Skeletal muscle cell (primary cell): ENCODE data around the gene CEP95.
"Not testable (repeated sequence)": the region's sequence is repeated elsewhere in the genome, so short reads cannot be mapped to it uniquely, and the experiment has no call there.

Source experiments
- DNase-seq: peaks from one replicate; pipeline ENCODE4 v3.0.0-alpha.2; 2010; ENCODE audit warnings: low read depth
- H3K4me3 ChIP-seq: 2 replicates; pipeline ENCODE4 v1.5.1; 2011; ENCODE audit warnings: low read depth, mild to moderate bottlenecking, control low read depth, low read length, moderate library complexity

CEP95 gene

GRCh38 chr17:64506576-64507412 is at the start of gene CEP95:
CEP95 (plus strand) TSS chr17:64506977; CDS start chr17:64507098, 121 bp downstream.
- DNase-seq, result peak; percentile 97

GRCh38 chr17:64457156-64457555 is 49.6 kb upstream of the CEP95 start:
- H3K4me3 ChIP-seq, result no peak overlapping the region
- no peak for DNase-seq

More at GRCh38 chr17:64506576-64507412, at the start of gene CEP95:
- H3K4me3 ChIP-seq, result peak within 1 kb of the TSS; percentile 99

- H3K4me3 ChIP-seq, result no peak overlapping the region
- DNase-seq, result no peak
Measured at GRCh38 chr17:64458756-64459155, 48.0 kb upstream of the CEP95 start.

- H3K4me3 ChIP-seq, result no peak overlapping the region
- no peak for DNase-seq
Measured at GRCh38 chr17:64459284-64459747, 47.5 kb upstream of the CEP95 start.

GRCh38 chr17:64459818-64460217 is 47.0 kb upstream of the CEP95 start:
- not testable (repeated sequence) for DNase-seq, H3K4me3 ChIP-seq

- no peak for DNase-seq
Measured at GRCh38 chr17:64460955-64461354, 45.8 kb upstream of the CEP95 start.

GRCh38 chr17:64461788-64462187 is 45.0 kb upstream of the CEP95 start:
- H3K4me3 ChIP-seq, result no peak overlapping the region
- no peak for DNase-seq

More at GRCh38 chr17:64460955-64461354, 45.8 kb upstream of the CEP95 start:
- no peak overlapping the region for H3K4me3 ChIP-seq

GRCh38 chr17:64466019-64466735 is 40.6 kb upstream of the CEP95 start:
- no peak overlapping the region for H3K4me3 ChIP-seq
- no peak for DNase-seq

GRCh38 chr17:64466834-64467233 is 39.9 kb upstream of the CEP95 start:
- not testable (repeated sequence) for H3K4me3 ChIP-seq, DNase-seq

- no peak overlapping the region for H3K4me3 ChIP-seq
- no peak for DNase-seq
Measured at GRCh38 chr17:64470625-64471024, 36.2 kb upstream of the CEP95 start.

- DNase-seq, result no peak
- no peak overlapping the region for H3K4me3 ChIP-seq
Measured at GRCh38 chr17:64471440-64471839, 35.3 kb upstream of the CEP95 start.

GRCh38 chr17:64472564-64472963 is 34.2 kb upstream of the CEP95 start:
- no peak for DNase-seq
- no peak overlapping the region for H3K4me3 ChIP-seq

GRCh38 chr17:64477849-64478248 is 28.9 kb upstream of the CEP95 start:
- DNase-seq, result no peak
- H3K4me3 ChIP-seq, result no peak overlapping the region

- DNase-seq, result no peak
- no peak overlapping the region for H3K4me3 ChIP-seq
Measured at GRCh38 chr17:64480951-64481350, 25.8 kb upstream of the CEP95 start.

GRCh38 chr17:64484380-64484779 is 22.4 kb upstream of the CEP95 start:
- DNase-seq, result no peak
- H3K4me3 ChIP-seq, result no peak overlapping the region

- H3K4me3 ChIP-seq, result no peak overlapping the region
- no peak for DNase-seq
Measured at GRCh38 chr17:64488301-64488700, 18.5 kb upstream of the CEP95 start.

- H3K4me3 ChIP-seq, result no peak overlapping the region
- no peak for DNase-seq
Measured at GRCh38 chr17:64491034-64491860, 15.5 kb upstream of the CEP95 start.

GRCh38 chr17:64491994-64492393 is 14.8 kb upstream of the CEP95 start:
- H3K4me3 ChIP-seq, result no peak overlapping the region
- DNase-seq, result no peak

- H3K4me3 ChIP-seq, result no peak overlapping the region
- no peak for DNase-seq
Measured at GRCh38 chr17:64492481-64493109, 14.2 kb upstream of the CEP95 start.
